Liver (tissue), 9 donors: ENCODE measurements around the gene FOXO3. TPM values are rescaled to one million over a fixed set of nuclear protein-coding genes. Genes with fewer than 3 reads are reported as not detected.

Experiments used
- DNase-seq: peaks from one replicate; pipeline ENCODE4 v3.0.0-alpha.2; 2017; ENCODE audit warnings: low spot score
- H3K27ac ChIP-seq, 2 donors: one replicate each; pipeline ENCODE4 v1.7.0; 2013; ENCODE audit warnings: inconsistent platforms in 2 of 2, low read length in 2 of 2, control low read depth in 1 of 2, low read depth in 1 of 2, mild to moderate bottlenecking in 1 of 2
- H3K27me3 ChIP-seq, 4 donors: one replicate each; pipeline versions ENCODE4 v1.6.1 to v1.7.0; 2013; ENCODE audit warnings: low read length in 3 of 4, inconsistent platforms in 1 of 4, mild to moderate bottlenecking in 1 of 4, moderate library complexity in 1 of 4; ENCODE audit not compliant: control insufficient read depth in 4 of 4, insufficient read depth in 4 of 4
- H3K36me3 ChIP-seq, 4 donors: one replicate each; pipeline versions ENCODE4 v1.6.1 to v1.7.0; 2013; ENCODE audit warnings: low read length in 3 of 4, mild to moderate bottlenecking in 3 of 4, low read depth in 1 of 4, moderate library complexity in 1 of 4; ENCODE audit not compliant: control insufficient read depth in 4 of 4, insufficient read depth in 3 of 4
- H3K4me1 ChIP-seq, 4 donors: one replicate each; pipeline versions ENCODE4 v1.6.1 to v1.7.0; 2013; ENCODE audit warnings: low read length in 3 of 4, mild to moderate bottlenecking in 3 of 4, moderate library complexity in 1 of 4; ENCODE audit not compliant: control insufficient read depth in 4 of 4, insufficient read depth in 4 of 4
- H3K4me3 ChIP-seq, 3 donors: one replicate each; pipeline versions ENCODE4 v1.6.1 to v1.7.0; 2013; ENCODE audit warnings: low read length in 3 of 3, control low read depth in 1 of 3, low read depth in 1 of 3, mild to moderate bottlenecking in 1 of 3
- H3K9ac ChIP-seq, 2 donors: one replicate each; pipeline ENCODE4 v1.7.0; 2013; ENCODE audit warnings: low read length in 2 of 2, mild to moderate bottlenecking in 2 of 2, moderate library complexity in 2 of 2, control low read depth in 1 of 2, low read depth in 1 of 2
- H3K9me3 ChIP-seq, 4 donors: one replicate each; pipeline versions ENCODE4 v1.6.1 to v1.7.0; 2013; ENCODE audit warnings: low read length in 3 of 4; ENCODE audit not compliant: control insufficient read depth in 4 of 4
- EGR1 ChIP-seq, 2 donors: IDR thresholded peaks; 2 replicates each; pipeline ENCODE4 v1.6.1; 2016 to 2018; ENCODE audit warnings: antibody characterized with exemption in 2 of 2, low read depth in 2 of 2
- FOXA1 ChIP-seq: IDR thresholded peaks from 2 replicates; pipeline ENCODE4 v1.6.1; 2016; ENCODE audit warnings: antibody characterized with exemption
- FOXA2 ChIP-seq: IDR thresholded peaks from 2 replicates; pipeline ENCODE4 v1.6.1; 2016; ENCODE audit warnings: antibody characterized with exemption
- GABPA ChIP-seq, 2 donors: IDR thresholded peaks in 1 of 2; conservative IDR thresholded peaks in 1 of 2; 2 replicates each; pipeline ENCODE4 v1.6.1; 2016; ENCODE audit warnings: antibody characterized with exemption in 2 of 2, mild to moderate bottlenecking in 1 of 2, moderate library complexity in 1 of 2
- HNF4A ChIP-seq, 2 donors: conservative IDR thresholded peaks; 2 replicates each; pipeline ENCODE4 v1.6.1; 2016; ENCODE audit warnings: antibody characterized with exemption in 2 of 2, mild to moderate bottlenecking in 2 of 2
- HNF4G ChIP-seq: IDR thresholded peaks from 2 replicates; pipeline ENCODE4 v1.6.1; 2016; ENCODE audit warnings: antibody characterized with exemption
- JUND ChIP-seq, 2 donors: IDR thresholded peaks; 2 replicates each; pipeline ENCODE4 v1.6.1; 2016; ENCODE audit warnings: antibody characterized with exemption in 2 of 2
- NR2F2 ChIP-seq: IDR thresholded peaks from 2 replicates; pipeline ENCODE4 v1.6.1; 2016; ENCODE audit warnings: antibody characterized with exemption
- RAD21 ChIP-seq, 2 donors: IDR thresholded peaks; 2 replicates each; pipeline ENCODE4 v1.6.1; 2016; ENCODE audit warnings: antibody characterized with exemption in 2 of 2, mild to moderate bottlenecking in 2 of 2
- RXRA ChIP-seq, 2 donors: IDR thresholded peaks; 2 replicates each; pipeline ENCODE4 v1.6.1; 2017 to 2018; ENCODE audit warnings: antibody characterized with exemption in 2 of 2, mild to moderate bottlenecking in 1 of 2
- SP1 ChIP-seq: IDR thresholded peaks from 2 replicates; pipeline ENCODE4 v1.6.1; 2018; ENCODE audit warnings: antibody characterized with exemption, mild to moderate bottlenecking
- TAF1 ChIP-seq: conservative IDR thresholded peaks from 2 replicates; pipeline ENCODE4 v1.6.1; 2016; ENCODE audit warnings: antibody characterized with exemption, mild to moderate bottlenecking
- YY1 ChIP-seq: IDR thresholded peaks from 2 replicates; pipeline ENCODE4 v1.6.1; 2016; ENCODE audit warnings: antibody characterized with exemption, mild to moderate bottlenecking
- WGBS: extraction: QIAGEN DNeasy Blood & Tissue Kit; methylation state at CpG from one replicate; pipeline ENCODE4 v1.1.7; 2013; 5-methylcytosine and 5-hydroxymethylcytosine counted together
- polyA plus RNA-seq, 2 donors: library from polyadenylated mRNA; stranded (reverse) in 1 of 2; unstranded in 1 of 2; fragments of 200-250 nt in 1 of 2; fragments of >200 nt in 1 of 2; fragmentation: Nextera tagmentation in 1 of 2; extraction: Ambion mirVana in 1 of 2; gene quantifications; one replicate each; pipeline versions ENCODE4 v1.2.1 to v1.2.3, GENCODE V29; 2013 to 2015
- total RNA-seq, 2 donors: library from RNA; depleted of rRNA; stranded (reverse); fragments of >200 nt; gene quantifications; one replicate each; pipeline ENCODE4 v1.2.3, GENCODE V29; 2014
- TF ChIP-seq, protein P1 (sequence below): fragments of 150-350 bp; IDR thresholded peaks from 2 replicates; pipeline ENCODE4 v1.5.1; 2017; ENCODE audit warnings: improper control_type of control experiment, low read depth, low read length; ENCODE audit not compliant: missing input control
- TF ChIP-seq, protein P2 (sequence below): IDR thresholded peaks from 2 replicates; pipeline ENCODE4 v1.6.1; 2016; ENCODE audit warnings: antibody characterized with exemption
- TF ChIP-seq, protein P3 (sequence below): IDR thresholded peaks from 2 replicates; pipeline ENCODE4 v1.6.1; 2016; ENCODE audit warnings: antibody characterized with exemption
- TF ChIP-seq, protein P4 (sequence below): IDR thresholded peaks from 2 replicates; pipeline ENCODE4 v1.6.1; 2016; ENCODE audit warnings: antibody characterized with exemption, mild to moderate bottlenecking
- TF ChIP-seq, protein P5 (sequence below): IDR thresholded peaks from 2 replicates; pipeline ENCODE4 v1.6.1; 2016; ENCODE audit warnings: antibody characterized with exemption
- donor health status: healthy.
- donor health status: healthy.
- donor health status: healthy.
- donor health status: healthy.
- donor health status: healthy.

FOXO3 gene
- total and polyA plus RNA-seq, 4 donors, result 6.0 to 72.2 (median 17.3) TPM

DNA sequence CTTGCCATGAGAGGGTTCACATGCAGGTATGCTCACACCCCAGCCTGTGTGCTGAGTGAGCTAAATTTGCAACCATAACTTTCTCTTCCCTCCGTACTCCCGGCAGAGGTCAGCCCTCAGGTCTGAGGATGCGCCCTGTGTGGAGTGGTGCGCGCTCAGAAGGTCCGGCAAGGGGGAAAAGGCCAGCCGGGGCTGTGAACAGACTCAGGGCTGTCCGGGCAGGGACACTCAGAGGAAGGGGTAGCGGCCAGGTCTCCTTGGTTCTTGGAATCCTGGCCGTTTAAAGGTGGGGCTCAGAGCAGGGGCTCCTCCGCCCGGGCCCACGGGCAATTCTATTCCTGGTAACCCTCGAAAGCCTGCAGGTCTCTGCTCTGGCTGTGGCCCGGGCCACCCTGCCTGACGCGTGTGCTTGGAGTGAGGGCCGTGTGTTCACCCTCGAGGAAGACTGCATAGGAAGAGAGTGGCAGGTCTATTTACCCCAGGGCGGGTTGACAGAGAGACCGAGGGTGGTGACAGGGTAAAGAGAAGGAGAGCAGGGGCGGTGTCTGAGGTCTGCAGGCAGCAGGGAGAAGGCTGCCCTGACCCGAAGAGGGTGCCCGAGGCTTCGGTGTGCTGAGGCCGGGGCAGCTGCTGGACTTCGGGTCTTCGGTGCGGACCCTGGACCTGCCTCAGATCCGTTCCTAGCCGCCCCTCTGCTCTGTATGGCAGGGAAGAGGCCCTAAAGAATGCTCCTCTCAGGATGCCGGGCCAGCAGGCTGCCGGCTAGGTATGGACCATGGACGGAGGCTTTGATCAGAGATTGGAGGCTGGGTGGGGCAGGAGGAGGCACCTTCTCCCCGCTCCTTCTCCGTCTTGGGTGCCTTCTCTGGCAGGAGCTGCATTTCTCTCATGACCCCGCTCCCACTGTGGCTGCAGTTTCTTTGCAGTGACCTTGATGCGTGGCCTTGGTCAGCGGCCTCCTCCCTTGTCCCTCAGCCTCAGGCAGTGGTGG, 156.4 kb downstream of the FOXO3 start:
- peaks cover 3 to 22% (median 10%) of the 10 kb centered on the region in 4 donors for H3K4me1 ChIP-seq
- WGBS, result 95% methylated on average over 39 of the region's 39 CpGs
- no peaks in the 10 kb centered on the region for H3K27me3 ChIP-seq
- no peaks in the 10 kb centered on the region for H3K36me3 ChIP-seq
- TF ChIP-seq, protein P1, sequence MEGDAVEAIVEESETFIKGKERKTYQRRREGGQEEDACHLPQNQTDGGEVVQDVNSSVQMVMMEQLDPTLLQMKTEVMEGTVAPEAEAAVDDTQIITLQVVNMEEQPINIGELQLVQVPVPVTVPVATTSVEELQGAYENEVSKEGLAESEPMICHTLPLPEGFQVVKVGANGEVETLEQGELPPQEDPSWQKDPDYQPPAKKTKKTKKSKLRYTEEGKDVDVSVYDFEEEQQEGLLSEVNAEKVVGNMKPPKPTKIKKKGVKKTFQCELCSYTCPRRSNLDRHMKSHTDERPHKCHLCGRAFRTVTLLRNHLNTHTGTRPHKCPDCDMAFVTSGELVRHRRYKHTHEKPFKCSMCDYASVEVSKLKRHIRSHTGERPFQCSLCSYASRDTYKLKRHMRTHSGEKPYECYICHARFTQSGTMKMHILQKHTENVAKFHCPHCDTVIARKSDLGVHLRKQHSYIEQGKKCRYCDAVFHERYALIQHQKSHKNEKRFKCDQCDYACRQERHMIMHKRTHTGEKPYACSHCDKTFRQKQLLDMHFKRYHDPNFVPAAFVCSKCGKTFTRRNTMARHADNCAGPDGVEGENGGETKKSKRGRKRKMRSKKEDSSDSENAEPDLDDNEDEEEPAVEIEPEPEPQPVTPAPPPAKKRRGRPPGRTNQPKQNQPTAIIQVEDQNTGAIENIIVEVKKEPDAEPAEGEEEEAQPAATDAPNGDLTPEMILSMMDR, result no peak
- TF ChIP-seq HNF4G, result no peak
- DNase-seq, result no peak
- H3K4me3 ChIP-seq, result no peak overlapping the region
- H3K9me3 ChIP-seq, result no peaks in the 10 kb centered on the region
- no peak overlapping the region for H3K27ac ChIP-seq
- H3K9ac ChIP-seq, result no peak overlapping the region

DNA sequence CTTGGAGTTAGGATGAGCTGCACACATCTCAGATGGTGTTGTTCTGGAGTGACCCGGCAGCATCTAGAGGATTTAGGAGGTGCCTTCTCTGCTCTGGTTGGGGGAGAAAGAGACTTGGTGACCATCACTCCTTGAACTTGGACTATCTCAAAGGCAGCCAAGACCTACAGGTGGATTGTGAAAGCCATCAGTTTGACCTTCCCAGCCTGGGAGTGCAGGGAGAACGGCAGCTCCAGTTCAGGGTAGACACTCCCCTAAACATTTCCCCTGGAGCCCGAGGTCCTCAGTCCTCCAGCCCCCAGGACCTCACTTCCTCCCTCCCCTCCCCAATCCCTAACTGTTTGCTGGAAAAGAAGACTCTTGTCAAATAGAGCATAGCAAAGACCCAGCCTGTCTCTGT, 158.8 kb downstream of the FOXO3 start:
- TF ChIP-seq TAF1 (no peak), EGR1 (IDR thresholded peaks at IDR 0.05; ENCODE audit: low read depth in 2 of 2) (no peak), YY1 (no peak), JUND (IDR thresholded peaks at IDR 0.05) (no peak), RXRA (IDR thresholded peaks at IDR 0.05) (no peak), RAD21 (IDR thresholded peaks at IDR 0.05) (no peak), HNF4G (no peak), GABPA (IDR thresholded peaks at IDR 0.05 in 1 of 2, conservative IDR thresholded peaks at IDR 0.05 in 1 of 2) (no peak), NR2F2 (no peak), SP1 (no peak), HNF4A (conservative IDR thresholded peaks at IDR 0.05) (no peak), FOXA2 (no peak), FOXA1 (no peak)
- TF ChIP-seq, protein P2, sequence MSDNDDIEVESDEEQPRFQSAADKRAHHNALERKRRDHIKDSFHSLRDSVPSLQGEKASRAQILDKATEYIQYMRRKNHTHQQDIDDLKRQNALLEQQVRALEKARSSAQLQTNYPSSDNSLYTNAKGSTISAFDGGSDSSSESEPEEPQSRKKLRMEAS, result no peak
- TF ChIP-seq, protein P3, sequence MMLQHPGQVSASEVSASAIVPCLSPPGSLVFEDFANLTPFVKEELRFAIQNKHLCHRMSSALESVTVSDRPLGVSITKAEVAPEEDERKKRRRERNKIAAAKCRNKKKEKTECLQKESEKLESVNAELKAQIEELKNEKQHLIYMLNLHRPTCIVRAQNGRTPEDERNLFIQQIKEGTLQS, result no peak
- TF ChIP-seq, protein P1, result no peak
- TF ChIP-seq, protein P4, sequence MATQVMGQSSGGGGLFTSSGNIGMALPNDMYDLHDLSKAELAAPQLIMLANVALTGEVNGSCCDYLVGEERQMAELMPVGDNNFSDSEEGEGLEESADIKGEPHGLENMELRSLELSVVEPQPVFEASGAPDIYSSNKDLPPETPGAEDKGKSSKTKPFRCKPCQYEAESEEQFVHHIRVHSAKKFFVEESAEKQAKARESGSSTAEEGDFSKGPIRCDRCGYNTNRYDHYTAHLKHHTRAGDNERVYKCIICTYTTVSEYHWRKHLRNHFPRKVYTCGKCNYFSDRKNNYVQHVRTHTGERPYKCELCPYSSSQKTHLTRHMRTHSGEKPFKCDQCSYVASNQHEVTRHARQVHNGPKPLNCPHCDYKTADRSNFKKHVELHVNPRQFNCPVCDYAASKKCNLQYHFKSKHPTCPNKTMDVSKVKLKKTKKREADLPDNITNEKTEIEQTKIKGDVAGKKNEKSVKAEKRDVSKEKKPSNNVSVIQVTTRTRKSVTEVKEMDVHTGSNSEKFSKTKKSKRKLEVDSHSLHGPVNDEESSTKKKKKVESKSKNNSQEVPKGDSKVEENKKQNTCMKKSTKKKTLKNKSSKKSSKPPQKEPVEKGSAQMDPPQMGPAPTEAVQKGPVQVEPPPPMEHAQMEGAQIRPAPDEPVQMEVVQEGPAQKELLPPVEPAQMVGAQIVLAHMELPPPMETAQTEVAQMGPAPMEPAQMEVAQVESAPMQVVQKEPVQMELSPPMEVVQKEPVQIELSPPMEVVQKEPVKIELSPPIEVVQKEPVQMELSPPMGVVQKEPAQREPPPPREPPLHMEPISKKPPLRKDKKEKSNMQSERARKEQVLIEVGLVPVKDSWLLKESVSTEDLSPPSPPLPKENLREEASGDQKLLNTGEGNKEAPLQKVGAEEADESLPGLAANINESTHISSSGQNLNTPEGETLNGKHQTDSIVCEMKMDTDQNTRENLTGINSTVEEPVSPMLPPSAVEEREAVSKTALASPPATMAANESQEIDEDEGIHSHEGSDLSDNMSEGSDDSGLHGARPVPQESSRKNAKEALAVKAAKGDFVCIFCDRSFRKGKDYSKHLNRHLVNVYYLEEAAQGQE, result no peak
- TF ChIP-seq, protein P5, sequence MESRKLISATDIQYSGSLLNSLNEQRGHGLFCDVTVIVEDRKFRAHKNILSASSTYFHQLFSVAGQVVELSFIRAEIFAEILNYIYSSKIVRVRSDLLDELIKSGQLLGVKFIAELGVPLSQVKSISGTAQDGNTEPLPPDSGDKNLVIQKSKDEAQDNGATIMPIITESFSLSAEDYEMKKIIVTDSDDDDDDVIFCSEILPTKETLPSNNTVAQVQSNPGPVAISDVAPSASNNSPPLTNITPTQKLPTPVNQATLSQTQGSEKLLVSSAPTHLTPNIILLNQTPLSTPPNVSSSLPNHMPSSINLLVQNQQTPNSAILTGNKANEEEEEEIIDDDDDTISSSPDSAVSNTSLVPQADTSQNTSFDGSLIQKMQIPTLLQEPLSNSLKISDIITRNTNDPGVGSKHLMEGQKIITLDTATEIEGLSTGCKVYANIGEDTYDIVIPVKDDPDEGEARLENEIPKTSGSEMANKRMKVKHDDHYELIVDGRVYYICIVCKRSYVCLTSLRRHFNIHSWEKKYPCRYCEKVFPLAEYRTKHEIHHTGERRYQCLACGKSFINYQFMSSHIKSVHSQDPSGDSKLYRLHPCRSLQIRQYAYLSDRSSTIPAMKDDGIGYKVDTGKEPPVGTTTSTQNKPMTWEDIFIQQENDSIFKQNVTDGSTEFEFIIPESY, result no peak
- Histone ChIP-seq H3K27me3 (no peaks in the 10 kb centered on the region), H3K9me3 (peaks cover 0 to 3% (median 2%) of the 10 kb centered on the region in 4 donors), H3K4me3 (no peak overlapping the region), H3K27ac (no peak overlapping the region), H3K9ac (no peak overlapping the region), H3K4me1 (peaks cover 3 to 14% (median 4%) of the 10 kb centered on the region in 4 donors), H3K36me3 (no peaks in the 10 kb centered on the region)
- no peak for DNase-seq
- WGBS, result 67% methylated on average over 3 of the region's 3 CpGs
